DOHH2 (cell line): ENCODE measurements around the gene DAO.

Source experiments
- H3F3A ChIP-seq: fragments of 200-600 bp; sonication (generic), shearing (Covaris generic); 2 replicates; pipeline ENCODE4 v1.6.0; 2016; ENCODE audit warnings: antibody characterized with exemption, mild to moderate bottlenecking; ENCODE audit not compliant: control insufficient read depth, insufficient read depth
- H3K27ac ChIP-seq: fragments of 200-600 bp; sonication (generic); 2 replicates; pipeline ENCODE4 v1.5.1; 2014; ENCODE audit warnings: low read depth, mild to moderate bottlenecking, low read length, moderate library complexity
- H3K27me3 ChIP-seq: fragments of 200-600 bp; sonication (generic); 2 replicates; pipeline ENCODE4 v1.6.1; 2014; ENCODE audit warnings: mild to moderate bottlenecking, low read length, mixed read lengths; ENCODE audit not compliant: control insufficient read depth
- H3K36me3 ChIP-seq: fragments of 200-600 bp; sonication (generic); 2 replicates; pipeline ENCODE4 v1.6.1; 2014; ENCODE audit warnings: mild to moderate bottlenecking, low read length, moderate library complexity, mixed read lengths; ENCODE audit not compliant: control insufficient read depth
- H3K4me1 ChIP-seq: fragments of 200-600 bp; sonication (generic); 2 replicates; pipeline ENCODE4 v1.6.1; 2014; ENCODE audit warnings: mild to moderate bottlenecking, low read length, mixed read lengths; ENCODE audit not compliant: control insufficient read depth
- H3K4me2 ChIP-seq: fragments of 200-600 bp; sonication (generic); 2 replicates; pipeline ENCODE4 v1.6.0; 2014; ENCODE audit warnings: mild to moderate bottlenecking, low read length, moderate library complexity
- H3K4me3 ChIP-seq: fragments of 200-600 bp; sonication (generic); 2 replicates; pipeline ENCODE4 v1.5.1; 2014; ENCODE audit warnings: mild to moderate bottlenecking, low read length, mixed read lengths
- H3K79me2 ChIP-seq: fragments of 200-600 bp; sonication (generic); 2 replicates; pipeline ENCODE4 v1.6.1; 2014; ENCODE audit warnings: mild to moderate bottlenecking, low read length, mixed read lengths; ENCODE audit not compliant: control insufficient read depth
- H3K9me2 ChIP-seq: fragments of 200-600 bp; sonication (generic); replicated peaks from 2 replicates; pipeline ENCODE4 v1.6.1; 2014; ENCODE audit warnings: mild to moderate bottlenecking, low read length, mixed read lengths; ENCODE audit not compliant: control insufficient read depth
- H3K9me3 ChIP-seq: fragments of 200-600 bp; sonication (generic); 2 replicates; pipeline ENCODE4 v1.6.1; 2014; ENCODE audit warnings: antibody characterized with exemption, low read length, mixed read lengths; ENCODE audit not compliant: control insufficient read depth, insufficient read depth
- H4K20me1 ChIP-seq: fragments of 200-600 bp; sonication (generic); 2 replicates; pipeline ENCODE4 v1.6.0; 2014; ENCODE audit warnings: low read depth, mild to moderate bottlenecking, antibody characterized with exemption, low read length, moderate library complexity; ENCODE audit not compliant: control insufficient read depth, insufficient read depth
- CTCF ChIP-seq: fragments of 200-600 bp; sonication (generic); IDR thresholded peaks from one replicate; pipeline ENCODE4 v1.5.1; 2014; ENCODE audit warnings: antibody characterized with exemption, mild to moderate bottlenecking, low read depth, low read length; ENCODE audit not compliant: poor library complexity, severe bottlenecking
- EZH2phosphoT487 ChIP-seq: fragments of 200-600 bp; sonication (generic); IDR thresholded peaks from 2 replicates; pipeline ENCODE4 v1.6.1; 2017; ENCODE audit warnings: borderline replicate concordance, mild to moderate bottlenecking, antibody characterized with exemption, low read length, moderate library complexity, mixed read lengths

The DAO gene

GRCh38 chr12:108922918-108923317, 43.0 kb downstream of the DAO start:
- Histone ChIP-seq H3K9me3 (no peaks in the 10 kb centered on the region), H3K36me3 (no peaks in the 10 kb centered on the region), H3K27ac (no peak overlapping the region), H3K4me3 (no peak overlapping the region), H3K4me2 (no peak overlapping the region), H3K27me3 (no peaks in the 10 kb centered on the region), H3K79me2 (no peaks in the 10 kb centered on the region), H3F3A (no peaks in the 10 kb centered on the region), H3K9me2 (no peaks in the 10 kb centered on the region), H3K4me1 (no peaks in the 10 kb centered on the region), H4K20me1 (no peaks in the 10 kb centered on the region)
- no peak for TF ChIP-seq EZH2phosphoT487
- no peak for TF ChIP-seq CTCF

GRCh38 chr12:108928695-108929094, 48.8 kb downstream of the DAO start:
- peaks cover 20% of the 10 kb centered on the region for H3K4me1 ChIP-seq

GRCh38 chr12:108930155-108930554, 50.3 kb downstream of the DAO start:
- no peaks in the 10 kb centered on the region for H3K27me3 ChIP-seq
- TF ChIP-seq CTCF, result no peak
- TF ChIP-seq EZH2phosphoT487, result no peak
- H3K4me1 ChIP-seq, result peaks cover 28% of the 10 kb centered on the region
- H3K27ac ChIP-seq, result no peak overlapping the region
- no peaks in the 10 kb centered on the region for H3K9me2 ChIP-seq
- peak overlapping the region; percentile 2; the same call in 1 of the 2 replicates for H3K4me3 ChIP-seq
- H3K36me3 ChIP-seq, result no peaks in the 10 kb centered on the region
- H3K4me2 ChIP-seq, result peak overlapping the region; percentile 37
- H4K20me1 ChIP-seq, result no peaks in the 10 kb centered on the region
- no peaks in the 10 kb centered on the region for H3F3A ChIP-seq
- H3K79me2 ChIP-seq, result no peaks in the 10 kb centered on the region
- no peaks in the 10 kb centered on the region for H3K9me3 ChIP-seq

More at GRCh38 chr12:108928695-108929094, 48.8 kb downstream of the DAO start:
- H3K4me2 ChIP-seq, result no peak overlapping the region
- H3F3A ChIP-seq, result no peaks in the 10 kb centered on the region
- H3K79me2 ChIP-seq, result no peaks in the 10 kb centered on the region
- H3K4me3 ChIP-seq, result no peak overlapping the region
- H3K27ac ChIP-seq, result no peak overlapping the region
- no peaks in the 10 kb centered on the region for H4K20me1 ChIP-seq
- TF ChIP-seq EZH2phosphoT487 (no peak), CTCF (no peak)
- no peaks in the 10 kb centered on the region for H3K36me3 ChIP-seq
- no peaks in the 10 kb centered on the region for H3K27me3 ChIP-seq
- H3K9me2 ChIP-seq, result no peaks in the 10 kb centered on the region
- no peaks in the 10 kb centered on the region for H3K9me3 ChIP-seq
